HG02852 (cell line): ENCODE data around the gene NPBWR2.
"Not testable (repeated sequence)": the region's sequence is repeated elsewhere in the genome, so short reads cannot be mapped to it uniquely, and the experiment has no call there.

Experiments used
- ATAC-seq: cut with Tn5 transposase; IDR thresholded peaks from one replicate; pipeline ENCODE4 v1.9.1; 2021; ENCODE audit warnings: mild to moderate bottlenecking, moderate library complexity; ENCODE audit not compliant: unreplicated experiment

The NPBWR2 gene

GRCh38 chr20:64119681-64120341, 12.4 kb upstream of the NPBWR2 start:
- ATAC-seq: no peak

GRCh38 chr20:64119301-64119680, 11.9 kb upstream of the NPBWR2 start:
- no peak for ATAC-seq

DNA sequence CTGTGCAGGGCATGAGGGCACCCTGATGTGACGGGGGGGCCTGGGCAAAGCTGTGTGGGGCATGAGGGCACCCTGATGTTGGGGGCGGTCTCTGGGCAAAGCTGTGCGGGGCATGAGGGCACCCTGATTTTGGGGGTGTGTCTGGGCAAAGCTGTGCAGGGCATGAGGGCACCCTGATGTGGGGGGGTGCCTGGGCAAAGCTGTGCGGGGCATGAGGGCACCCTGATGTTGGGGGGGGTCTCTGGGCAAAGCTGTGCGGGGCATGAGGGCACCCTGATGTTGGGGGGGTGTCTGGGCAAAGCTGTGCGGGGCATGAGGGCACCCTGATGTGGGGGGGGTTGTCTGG, 10.0 kb upstream of the NPBWR2 start:
- not testable (repeated sequence) for ATAC-seq

- no peak for ATAC-seq
These were observed 9.4 kb upstream of the NPBWR2 start for GRCh38 chr20:64116541-64117431.

DNA sequence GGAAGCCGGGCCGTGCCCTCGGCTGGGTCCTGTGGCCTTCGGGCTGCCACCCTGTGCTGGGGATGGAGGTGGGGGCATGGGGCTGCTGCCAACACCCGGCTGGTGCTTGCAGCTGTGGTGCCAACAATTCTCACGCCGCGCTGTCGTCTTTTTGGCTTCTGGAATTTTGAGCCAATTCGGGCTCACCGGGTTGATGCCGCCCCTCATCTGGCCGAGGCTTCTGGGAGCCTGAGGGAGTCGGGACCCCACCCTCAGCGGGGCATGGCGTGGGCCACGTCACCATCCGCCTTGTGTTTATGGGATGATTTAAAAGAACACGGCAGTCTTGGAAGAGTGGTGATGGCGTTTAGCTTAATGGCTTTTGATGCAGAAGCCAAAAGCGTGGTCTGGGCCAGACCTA, 8.7 kb upstream of the NPBWR2 start:
- ATAC-seq: no peak

DNA sequence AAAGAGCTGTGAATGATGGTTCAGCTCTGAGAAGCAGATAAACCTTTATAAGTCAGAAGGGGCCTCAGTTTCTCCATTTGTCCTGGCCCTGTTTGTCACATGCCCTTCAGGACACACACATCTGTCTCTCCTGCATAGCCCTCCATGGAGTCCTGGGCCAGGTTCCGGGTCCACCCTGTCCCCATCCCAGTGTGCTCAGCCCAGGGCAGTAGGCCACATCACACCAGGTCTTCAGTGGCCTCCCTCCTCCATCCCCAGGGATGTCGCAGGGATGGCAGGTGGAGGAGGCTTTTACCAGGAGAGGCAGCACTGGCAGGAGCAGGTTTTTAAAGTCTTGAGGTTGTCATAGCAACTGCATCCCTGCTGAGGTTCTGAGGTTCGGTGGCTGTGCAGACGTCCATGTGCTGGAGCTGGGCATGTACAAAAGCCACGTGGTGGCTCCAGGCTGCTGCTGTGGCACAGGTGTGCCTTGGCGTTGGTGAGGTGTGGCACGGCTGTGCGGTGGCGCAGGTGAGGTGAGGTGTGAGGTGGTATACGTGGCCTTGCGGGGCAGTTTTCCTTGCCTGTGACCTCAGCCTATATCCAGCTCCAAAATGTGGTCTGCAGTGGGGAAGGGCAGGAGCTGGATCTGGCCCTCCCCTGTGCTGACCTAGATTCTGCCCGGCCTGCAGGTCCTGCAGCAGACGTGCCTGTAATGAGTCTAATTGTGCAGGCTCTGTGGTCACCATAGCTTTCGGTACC, 8.0 kb upstream of the NPBWR2 start:
- ATAC-seq: no peak

- no peak for ATAC-seq
These were observed 7.1 kb upstream of the NPBWR2 start for GRCh38 chr20:64114356-64114971.

GRCh38 chr20:64113796-64114355, 6.5 kb upstream of the NPBWR2 start:
- no peak for ATAC-seq

DNA sequence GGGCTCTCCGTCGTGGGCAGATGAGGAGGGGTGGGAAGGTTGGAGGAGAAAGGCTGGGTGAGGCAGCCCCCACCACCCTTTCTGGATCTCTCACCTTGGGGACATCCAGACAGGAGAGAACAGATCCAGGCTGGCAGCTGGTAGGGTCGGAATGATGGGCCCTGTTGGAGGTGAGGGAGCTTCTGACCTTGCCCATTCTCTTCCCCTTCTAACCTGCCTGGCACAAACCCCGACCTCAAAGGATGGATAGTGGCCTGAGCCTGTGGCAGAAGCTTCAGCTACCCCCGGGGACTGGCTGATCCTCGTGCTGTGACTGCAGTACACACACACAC, 6.0 kb upstream of the NPBWR2 start:
- ATAC-seq: no peak

DNA sequence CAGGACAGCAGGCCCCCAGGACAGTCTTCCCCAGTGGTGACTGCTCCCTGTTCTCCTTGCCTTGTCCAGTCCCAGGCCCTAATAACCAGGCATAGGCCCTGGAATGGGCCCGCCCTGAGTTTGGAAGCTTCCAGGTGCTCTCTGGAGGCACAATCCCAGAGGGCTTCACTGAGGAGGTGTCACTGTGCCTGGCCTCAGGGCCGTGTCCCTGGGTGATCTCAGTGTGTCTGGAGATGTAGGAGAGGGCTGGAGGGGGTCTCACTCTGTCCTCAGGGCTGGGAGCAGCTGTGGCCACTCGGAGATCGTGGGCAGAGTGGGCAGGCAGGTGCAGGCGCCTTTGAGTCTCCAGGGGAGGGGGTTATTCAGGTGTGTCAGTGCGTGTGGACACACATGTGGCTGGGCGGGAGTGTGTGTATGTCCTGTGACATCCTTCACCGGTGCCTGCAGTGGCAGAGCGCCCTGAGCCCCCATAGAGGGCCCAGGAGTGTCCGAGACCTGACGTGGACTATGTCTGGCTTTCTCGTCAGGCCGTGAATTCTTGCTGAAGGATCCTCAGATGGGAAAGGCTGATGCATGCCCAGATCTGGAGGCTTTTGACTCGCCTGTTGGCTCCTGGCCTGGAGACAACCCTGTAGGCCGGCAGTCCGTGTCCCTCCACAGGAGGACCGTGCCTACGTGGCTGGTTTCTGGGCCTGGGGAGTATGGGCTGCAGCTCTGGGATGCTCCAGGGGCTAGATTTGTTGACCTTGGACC, 5.5 kb upstream of the NPBWR2 start:
- no peak for ATAC-seq

- no peak for ATAC-seq
These were observed 4.7 kb upstream of the NPBWR2 start for GRCh38 chr20:64111841-64112641.

GRCh38 chr20:64110411-64111068, 3.2 kb upstream of the NPBWR2 start:
- ATAC-seq: no peak

GRCh38 chr20:64109831-64110391, 2.5 kb upstream of the NPBWR2 start:
- no peak for ATAC-seq

GRCh38 chr20:64108731-64109681, 1.6 kb upstream of the NPBWR2 start:
- no peak for ATAC-seq

DNA sequence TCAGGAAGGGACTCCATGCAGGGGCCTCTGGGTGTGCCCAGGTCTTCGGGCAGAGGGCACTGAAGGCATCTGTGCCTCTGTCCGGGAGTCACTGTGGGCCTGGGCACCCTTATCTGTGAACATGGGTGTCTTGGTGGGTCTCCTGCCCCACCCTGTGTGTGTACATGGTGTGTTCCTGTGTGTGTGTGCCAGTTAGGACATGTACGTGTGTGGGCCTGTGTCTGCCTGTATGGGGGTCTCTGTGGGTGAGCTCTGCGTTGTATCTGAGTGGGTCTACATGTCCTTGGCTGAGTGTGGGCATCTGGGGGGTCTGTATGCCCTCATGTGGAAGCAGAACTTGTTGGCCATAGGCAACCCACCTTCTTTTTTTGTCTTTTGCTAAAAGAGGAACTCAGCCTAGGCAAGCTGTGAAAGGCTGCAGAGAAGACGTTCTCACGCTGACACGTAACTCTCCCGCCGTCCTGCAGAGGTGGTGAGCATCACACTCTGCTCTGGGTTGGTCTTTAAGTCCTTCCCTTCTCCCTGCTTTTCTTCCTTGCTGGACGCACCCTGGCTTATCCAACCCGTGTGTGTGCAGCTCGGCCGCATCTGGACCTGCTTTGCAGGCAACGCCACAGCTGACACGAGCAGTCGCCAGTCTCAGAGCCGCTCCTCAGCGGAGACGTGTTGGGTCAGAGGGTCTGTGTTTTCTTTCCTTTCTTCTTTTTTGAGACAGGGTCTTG, 532 bp upstream of the NPBWR2 start:
- no peak for ATAC-seq

DNA sequence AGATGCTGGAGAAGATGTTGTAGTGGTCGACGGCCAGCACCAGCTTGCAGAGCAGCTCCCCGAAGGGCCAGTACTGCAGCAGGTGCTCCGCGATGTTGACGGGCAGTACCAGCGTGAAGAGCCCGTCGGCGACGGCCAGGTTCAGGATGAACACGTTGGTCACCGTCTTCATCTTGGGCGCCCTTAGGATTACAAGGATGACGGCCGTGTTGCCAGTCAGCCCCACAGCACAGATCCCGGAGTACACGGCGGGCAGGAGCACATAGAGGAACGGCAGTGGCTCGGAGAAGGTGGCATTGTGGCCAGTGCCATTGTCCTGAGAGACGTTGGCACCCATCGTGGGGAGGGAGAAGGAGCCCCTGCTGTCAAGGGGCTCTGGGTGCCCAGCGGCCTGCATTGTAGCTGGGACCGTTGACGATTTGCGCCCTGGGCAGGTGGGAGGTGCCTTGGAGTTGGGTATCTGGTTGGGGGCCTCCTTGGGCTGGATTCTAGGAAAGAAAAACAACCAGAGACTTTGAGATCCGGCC, 867 bp downstream of the NPBWR2 start:
- no peak for ATAC-seq
